Parietal lobe (tissue), 2 donors: ENCODE data around the gene PSPC1. TPM values are rescaled to one million over a fixed set of nuclear protein-coding genes. Genes with fewer than 3 reads are reported as not detected.

ENCODE experiments used
- small RNA-seq: library from RNA; depleted of rRNA; stranded (forward); fragments of <200 nt; gene quantifications from one replicate; pipeline ENCODE3, GENCODE V24; 2014; ENCODE audit warnings: low replicate concordance
- total RNA-seq: library from RNA; depleted of rRNA; stranded (reverse); fragments of >200 nt; gene quantifications from one replicate; pipeline ENCODE4 v1.2.3, GENCODE V29; 2014

Gene PSPC1
- 165 TPM for total RNA-seq

DNA sequence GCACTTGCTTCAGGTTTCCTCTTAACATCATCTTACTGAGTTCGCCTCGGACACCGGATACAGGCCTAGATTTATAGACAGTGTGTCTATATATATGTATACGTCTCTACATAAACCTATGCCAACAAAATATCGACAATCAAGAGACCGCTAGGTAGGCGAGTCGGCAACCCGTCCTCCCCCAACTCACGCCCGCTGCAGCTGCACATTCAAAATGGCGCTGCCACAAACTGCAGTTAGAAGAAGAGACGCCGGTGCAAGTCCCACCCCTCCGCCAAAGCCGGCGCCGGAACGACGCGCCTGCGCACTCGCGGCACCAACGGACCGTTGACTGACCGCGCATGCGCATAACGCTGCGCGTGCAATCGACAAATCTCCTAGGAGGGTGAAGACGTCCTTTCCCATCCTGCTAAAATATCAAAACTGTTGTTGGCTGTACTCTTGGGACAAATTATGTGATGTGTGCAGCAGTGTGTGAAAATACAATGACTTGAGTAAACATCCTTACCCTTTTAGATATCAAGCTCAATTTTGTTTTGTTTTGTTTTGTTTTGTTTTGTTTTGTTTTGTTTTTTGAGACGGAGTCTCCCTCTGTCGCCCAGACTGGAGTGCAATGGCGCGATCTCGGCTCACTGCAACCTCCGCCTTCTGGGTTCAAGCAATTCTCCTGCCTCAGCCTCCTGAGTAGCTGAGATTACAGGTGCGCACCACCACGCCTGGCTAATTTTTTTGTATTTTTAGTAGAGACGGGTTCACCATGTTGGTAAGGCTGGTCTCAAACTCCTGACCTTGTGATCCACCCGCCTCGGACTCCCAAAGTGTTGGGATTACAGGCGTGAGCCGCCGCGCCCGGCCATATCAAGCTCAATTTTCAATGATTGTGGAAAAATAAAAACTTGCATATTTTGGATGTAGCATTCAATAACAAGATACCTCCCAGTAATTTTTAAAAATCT is at the start of gene PSPC1:
TSS of gene PSPC1 (minus strand) at position 219 of the 956 bp plus-strand sequence. CDS start at position 31, 188 bp downstream.

Small RNA genes within 50 kb of the gene (small RNA-seq; reads per million reads assigned to genes)
- gene RN7SL166P, result 0.55 reads per million, percentile 50 among the genes with 10 or more reads in this experiment

Other genes with a start within 250 kb of the PSPC1 start
- not detected for gene TPTE2, start 221.4 kb downstream of the PSPC1 start, total RNA-seq
- gene MPHOSPH8, start 149.3 kb downstream of the PSPC1 start, total RNA-seq, result 34.4 TPM
- 46.0 TPM for gene ZMYM5, start 80.7 kb upstream of the PSPC1 start, total RNA-seq
- gene ZMYM2, start 175.8 kb upstream of the PSPC1 start, total RNA-seq, result 228 TPM